Upper lobe of left lung (tissue), 6 donors: ENCODE results near the gene CAPN9. TPM values are rescaled to one million over a fixed set of nuclear protein-coding genes. Genes with fewer than 3 reads are reported as not detected.
A peak's percentile ranks its signal among the peaks of the same experiment; 100 is the strongest.

ENCODE experiments used
- ATAC-seq, 2 donors: fragments of 200-7000 bp; cut with Tn5 transposase; one replicate each; pipeline ENCODE4 v1.9.1; 2022; ENCODE audit warnings: mild to moderate bottlenecking in 2 of 2, moderate library complexity in 2 of 2; ENCODE audit not compliant: low FRiP score in 2 of 2
- DNase-seq, 2 donors: peaks; one replicate each; pipeline ENCODE4 v3.0.0-alpha.2; 2019 to 2020
- H3K27ac ChIP-seq, 4 donors: fragments of 200-600 bp; sonication (generic); one replicate each; pipeline ENCODE4 v1.5.1; 2016 to 2019
- H3K27me3 ChIP-seq, 4 donors: fragments of 200-600 bp; sonication (generic); one replicate each; pipeline ENCODE4 v1.5.1; 2017 to 2019
- H3K36me3 ChIP-seq, 4 donors: fragments of 200-600 bp; sonication (generic); one replicate each; pipeline ENCODE4 v1.5.1; 2016 to 2019
- H3K4me1 ChIP-seq, 4 donors: fragments of 200-600 bp; sonication (generic); one replicate each; pipeline ENCODE4 v1.5.1; 2018 to 2019
- H3K4me3 ChIP-seq, 4 donors: fragments of 200-600 bp; sonication (generic); one replicate each; pipeline ENCODE4 v1.5.1; 2017 to 2019; ENCODE audit warnings: mild to moderate bottlenecking in 2 of 4, moderate library complexity in 1 of 4
- H3K9me3 ChIP-seq, 4 donors: fragments of 200-600 bp; sonication (generic); one replicate each; pipeline ENCODE4 v1.5.1; 2018 to 2019
- EP300 ChIP-seq, 4 donors: sonication (generic); formaldehyde crosslinking; IDR thresholded peaks; one replicate each; pipeline ENCODE4 v1.5.1; 2017; ENCODE audit warnings: antibody characterized with exemption in 4 of 4, control low read depth in 2 of 4
- POLR2A ChIP-seq, 4 donors: fragments of 450-650 bp; IDR thresholded peaks; one replicate each; pipeline ENCODE4 v1.5.1; 2016 to 2017; ENCODE audit warnings: antibody characterized with exemption in 4 of 4, mild to moderate bottlenecking in 2 of 4
- POLR2AphosphoS5 ChIP-seq, 2 donors: sonication (generic); formaldehyde crosslinking; IDR thresholded peaks; one replicate each; pipeline ENCODE4 v1.5.1; 2017; ENCODE audit warnings: antibody characterized with exemption in 2 of 2
- WGBS, 2 donors: methylation state at CpG; one replicate each; pipeline ENCODE4 v1.1.5; 2017 to 2018; 5-methylcytosine and 5-hydroxymethylcytosine counted together
- total RNA-seq, 6 donors: library from RNA; depleted of rRNA in 4 of 6; stranded (reverse); fragments of >200 nt in 4 of 6; gene quantifications; one replicate each; pipeline versions ENCODE4 v1.1.0 to v1.2.1, GENCODE V29; 2016 to 2021
- TF ChIP-seq, protein P1 (sequence below), 6 experiments: fragments of 450-650 bp in 4 of 6; fragments of 200-600 bp in 2 of 6; sonication (generic) in 2 of 6; IDR thresholded peaks; one replicate each; pipeline ENCODE4 v1.5.1; 2016 to 2019; ENCODE audit warnings: antibody characterized with exemption in 6 of 6
- donor health status: DM: no; HTN: no; CAD: no; lungs with moderate emphysema.
- donor health status: DM: no; HTN: yes; CAD: no; lungs with severe emphysema.

The CAPN9 gene
- total RNA-seq, 6 donors from 2014 or later = 8.0 to 29.0 (median 19.6) TPM

DNA sequence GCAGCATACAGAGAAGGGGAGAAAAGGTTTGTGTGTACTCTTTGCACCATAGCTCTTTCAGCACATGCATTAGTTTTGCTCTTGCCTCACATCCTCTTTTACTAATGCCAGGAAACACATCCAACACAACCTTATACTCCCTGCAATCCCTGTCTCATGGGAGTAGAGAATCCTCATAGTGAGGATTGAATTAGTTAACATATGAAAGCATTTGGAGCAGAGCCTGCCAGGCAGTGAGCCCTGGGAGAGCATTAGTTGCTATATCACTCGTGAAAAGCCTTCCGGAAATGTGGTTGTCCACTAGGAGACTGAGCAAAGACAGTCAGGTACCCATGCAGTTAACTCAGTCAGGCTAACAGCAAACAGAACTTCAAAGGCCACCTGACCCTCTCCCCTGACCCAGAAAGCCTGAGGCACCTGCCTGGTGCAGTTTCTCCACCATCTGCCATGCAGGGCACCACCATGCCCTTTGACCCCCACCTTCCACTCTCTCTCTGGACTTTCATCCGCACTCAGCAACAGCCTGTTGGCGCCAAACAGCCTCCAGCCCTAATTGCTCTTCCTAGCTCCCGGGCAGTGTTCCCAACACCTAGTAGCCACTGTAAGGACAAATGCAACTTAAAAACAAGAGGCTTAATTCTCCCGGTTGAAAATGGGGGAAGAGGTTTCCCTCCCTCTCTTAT is 18.3 kb upstream of the CAPN9 start:
- ATAC-seq = peak in 1 of 2 donors; percentile 26
- DNase-seq = no peak
- TF ChIP-seq, protein P1, sequence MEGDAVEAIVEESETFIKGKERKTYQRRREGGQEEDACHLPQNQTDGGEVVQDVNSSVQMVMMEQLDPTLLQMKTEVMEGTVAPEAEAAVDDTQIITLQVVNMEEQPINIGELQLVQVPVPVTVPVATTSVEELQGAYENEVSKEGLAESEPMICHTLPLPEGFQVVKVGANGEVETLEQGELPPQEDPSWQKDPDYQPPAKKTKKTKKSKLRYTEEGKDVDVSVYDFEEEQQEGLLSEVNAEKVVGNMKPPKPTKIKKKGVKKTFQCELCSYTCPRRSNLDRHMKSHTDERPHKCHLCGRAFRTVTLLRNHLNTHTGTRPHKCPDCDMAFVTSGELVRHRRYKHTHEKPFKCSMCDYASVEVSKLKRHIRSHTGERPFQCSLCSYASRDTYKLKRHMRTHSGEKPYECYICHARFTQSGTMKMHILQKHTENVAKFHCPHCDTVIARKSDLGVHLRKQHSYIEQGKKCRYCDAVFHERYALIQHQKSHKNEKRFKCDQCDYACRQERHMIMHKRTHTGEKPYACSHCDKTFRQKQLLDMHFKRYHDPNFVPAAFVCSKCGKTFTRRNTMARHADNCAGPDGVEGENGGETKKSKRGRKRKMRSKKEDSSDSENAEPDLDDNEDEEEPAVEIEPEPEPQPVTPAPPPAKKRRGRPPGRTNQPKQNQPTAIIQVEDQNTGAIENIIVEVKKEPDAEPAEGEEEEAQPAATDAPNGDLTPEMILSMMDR (IDR thresholded peaks at IDR 0.05) = no peak
- TF ChIP-seq POLR2AphosphoS5 (IDR thresholded peaks at IDR 0.05) = no peak
- TF ChIP-seq POLR2A (IDR thresholded peaks at IDR 0.05) = no peak
- no peak for TF ChIP-seq EP300 (IDR thresholded peaks at IDR 0.05)
- Histone ChIP-seq H3K9me3 (no peaks in the 10 kb centered on the region), H3K4me1 (no peaks in the 10 kb centered on the region), H3K27ac (no peak overlapping the region), H3K36me3 (no peaks in the 10 kb centered on the region), H3K27me3 (no peaks in the 10 kb centered on the region), H3K4me3 (no peak overlapping the region)
- WGBS, 2 donors = 58 to 65% methylated on average over 6 of the region's 6 CpGs

DNA sequence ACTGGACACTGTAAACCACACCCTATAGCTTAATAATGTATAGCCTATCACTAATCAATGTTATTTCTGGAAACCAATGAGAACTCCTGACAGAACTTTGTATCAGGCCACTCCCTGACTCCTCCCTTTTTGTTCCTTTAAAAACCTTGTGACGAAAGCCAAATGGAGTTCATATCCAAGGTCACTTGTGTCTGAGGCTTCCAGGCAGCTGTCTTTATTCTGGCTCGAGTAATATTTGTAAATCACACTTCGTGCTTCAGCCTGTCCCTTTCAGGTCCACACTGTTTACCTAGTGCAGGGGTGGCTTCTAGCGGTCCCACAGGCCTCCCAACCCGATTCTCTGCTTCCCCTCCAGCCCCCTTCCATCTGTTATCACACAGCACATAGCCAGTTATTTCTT is 16.2 kb upstream of the CAPN9 start:
- H3K27me3 ChIP-seq = no peaks in the 10 kb centered on the region
- no peak for DNase-seq
- H3K9me3 ChIP-seq = no peaks in the 10 kb centered on the region
- no peak overlapping the region for H3K27ac ChIP-seq
- no peak overlapping the region for H3K4me3 ChIP-seq
- TF ChIP-seq POLR2A (IDR thresholded peaks at IDR 0.05) (no peak), EP300 (IDR thresholded peaks at IDR 0.05) (no peak)
- H3K36me3 ChIP-seq = no peaks in the 10 kb centered on the region
- H3K4me1 ChIP-seq = no peaks in the 10 kb centered on the region
- no peak for ATAC-seq
- WGBS, 2 donors = 34 to 53% methylated on average over 5 of the region's 5 CpGs

DNA sequence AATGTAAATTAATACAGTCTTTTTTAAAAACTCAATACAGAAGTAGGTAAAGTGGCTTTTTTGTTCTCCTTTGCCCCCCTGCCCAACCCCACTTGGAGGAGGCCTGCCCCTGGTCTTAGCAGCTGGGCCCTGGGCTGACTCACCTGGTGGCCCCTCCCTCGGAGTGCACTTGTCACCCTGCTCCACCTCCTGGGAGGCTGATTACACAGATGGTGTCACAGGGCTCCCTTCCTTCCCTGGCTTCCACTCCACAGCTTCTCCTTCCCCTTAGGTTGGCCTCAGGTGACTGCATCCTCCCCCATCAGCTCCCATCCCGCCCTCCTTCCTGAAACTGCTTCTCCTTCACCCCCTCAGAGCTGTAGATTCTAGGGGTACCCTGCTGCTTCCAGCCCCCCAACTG is 11.7 kb upstream of the CAPN9 start:
- WGBS, 2 donors = 41 to 47% methylated on average over 2 of the region's 2 CpGs
- Histone ChIP-seq H3K27ac (no peak overlapping the region), H3K27me3 (no peaks in the 10 kb centered on the region), H3K4me1 (no peaks in the 10 kb centered on the region), H3K36me3 (no peaks in the 10 kb centered on the region), H3K4me3 (no peak overlapping the region), H3K9me3 (no peaks in the 10 kb centered on the region)
- ATAC-seq = peak in 1 of 2 donors; percentile 25
- DNase-seq = no peak
- TF ChIP-seq, protein P1 (IDR thresholded peaks at IDR 0.05) = no peak
- TF ChIP-seq POLR2A (IDR thresholded peaks at IDR 0.05) (no peak), POLR2AphosphoS5 (IDR thresholded peaks at IDR 0.05) (no peak), EP300 (IDR thresholded peaks at IDR 0.05) (no peak)

DNA sequence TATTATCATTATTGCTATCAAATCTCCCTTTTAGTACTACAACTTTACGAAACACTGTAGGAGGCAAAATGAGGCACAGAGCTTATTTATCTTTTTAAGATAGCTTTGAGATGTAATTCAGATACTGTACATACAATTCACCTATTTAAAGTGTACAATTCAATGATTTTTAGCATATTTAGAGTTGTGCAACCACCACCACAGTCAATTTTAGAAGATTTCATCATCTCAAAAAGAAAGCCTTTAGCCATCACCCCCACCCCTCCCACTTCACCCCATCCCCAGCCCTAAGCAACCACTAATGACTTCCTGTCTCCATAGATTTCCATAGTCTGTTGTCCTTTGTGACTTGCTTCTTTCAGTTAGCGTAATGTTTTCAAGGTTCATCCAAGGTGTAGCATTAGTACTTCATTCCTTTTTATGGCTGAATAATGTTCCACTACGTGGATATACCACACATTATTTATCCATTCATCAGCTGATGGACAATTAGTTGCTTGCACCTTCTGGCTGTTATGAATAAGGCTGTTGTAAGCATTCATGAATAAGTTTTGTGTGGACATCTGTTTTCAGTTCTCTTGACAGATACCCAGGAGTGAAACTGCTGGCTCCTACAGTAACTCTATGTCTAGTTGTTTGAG is 9.4 kb upstream of the CAPN9 start:
- no peak overlapping the region for H3K27ac ChIP-seq
- H3K36me3 ChIP-seq = no peaks in the 10 kb centered on the region
- no peak overlapping the region for H3K4me3 ChIP-seq
- 90 to 91% methylated on average over 3 of the region's 3 CpGs for WGBS, 2 donors
- ATAC-seq = no peak
- no peaks in the 10 kb centered on the region for H3K9me3 ChIP-seq
- H3K4me1 ChIP-seq = no peaks in the 10 kb centered on the region
- no peak for DNase-seq
- no peaks in the 10 kb centered on the region for H3K27me3 ChIP-seq
- TF ChIP-seq EP300 (IDR thresholded peaks at IDR 0.05) (no peak), POLR2A (IDR thresholded peaks at IDR 0.05) (no peak), POLR2AphosphoS5 (IDR thresholded peaks at IDR 0.05) (no peak)
- TF ChIP-seq, protein P1 (IDR thresholded peaks at IDR 0.05) = no peak

DNA sequence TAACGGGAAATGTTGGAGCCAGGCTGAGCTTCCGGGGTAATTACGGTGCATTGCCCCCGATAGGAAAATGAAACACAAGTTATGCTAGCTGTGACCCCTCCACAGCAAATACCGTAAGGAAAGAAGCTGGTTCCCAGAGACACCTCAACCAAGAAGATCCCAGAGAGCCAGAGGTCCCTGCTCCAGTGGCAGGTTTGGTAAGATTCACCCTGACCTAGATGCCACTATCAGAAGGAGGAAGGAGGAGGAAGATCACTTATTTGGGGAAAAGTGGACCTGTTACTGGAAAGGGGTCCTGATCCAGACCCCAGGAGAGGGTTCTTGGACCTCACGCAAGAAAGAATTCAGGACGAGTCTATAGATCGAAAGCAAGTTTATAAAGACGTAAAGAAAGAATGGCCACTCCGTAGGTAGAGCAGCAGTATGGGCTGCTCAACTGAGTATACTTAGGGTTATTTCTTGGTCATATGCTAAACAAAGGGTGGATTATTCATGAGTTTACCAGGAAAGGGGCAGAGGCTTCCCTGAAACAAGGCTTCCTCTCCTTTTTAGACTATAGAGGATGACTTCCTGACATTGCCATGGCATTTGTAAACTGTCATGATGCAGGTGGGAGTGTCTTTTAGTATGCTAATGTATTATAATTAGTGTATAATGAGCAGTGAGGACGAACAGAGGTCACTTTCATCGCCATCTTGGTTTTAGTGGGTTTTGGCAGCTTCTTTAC is 7.5 kb upstream of the CAPN9 start:
- no peak for TF ChIP-seq POLR2AphosphoS5 (IDR thresholded peaks at IDR 0.05)
- TF ChIP-seq, protein P1 (IDR thresholded peaks at IDR 0.05) = no peak
- no peak for TF ChIP-seq POLR2A (IDR thresholded peaks at IDR 0.05)
- TF ChIP-seq EP300 (IDR thresholded peaks at IDR 0.05) = no peak
- Histone ChIP-seq H3K27ac (no peak overlapping the region), H3K9me3 (no peaks in the 10 kb centered on the region), H3K27me3 (no peaks in the 10 kb centered on the region), H3K4me1 (peaks cover 0 to 4% (median 0%) of the 10 kb centered on the region in 4 donors), H3K36me3 (no peaks in the 10 kb centered on the region), H3K4me3 (no peak overlapping the region)
- no peak for ATAC-seq
- no peak for DNase-seq
- WGBS, 2 donors = 92 to 95% methylated on average over 12 of the region's 12 CpGs
